Brain microvascular endothelial cell (primary cell): ENCODE data around the gene TBC1D24.

Experiments used
- DNase-seq: peaks from one replicate; pipeline ENCODE4 v3.0.0-alpha.2; 2020
- H3K27ac ChIP-seq: fragments of 250-450 bp; sonication (Bioruptor Pico); 2 replicates; pipeline ENCODE4 v1.5.1; 2020; ENCODE audit warnings: mild to moderate bottlenecking, moderate library complexity
- H3K27me3 ChIP-seq: fragments of 250-450 bp; sonication (Bioruptor Pico); replicated peaks from 2 replicates; pipeline ENCODE4 v1.5.1; 2020; ENCODE audit warnings: mild to moderate bottlenecking
- H3K36me3 ChIP-seq: fragments of 250-450 bp; sonication (Bioruptor Pico); replicated peaks from 2 replicates; pipeline ENCODE4 v1.5.1; 2020; ENCODE audit warnings: mild to moderate bottlenecking
- H3K4me3 ChIP-seq: 2 replicates; pipeline ENCODE4 v1.5.1; 2011; ENCODE audit warnings: low read depth, mild to moderate bottlenecking, control low read depth, low read length, moderate library complexity
- in situ Hi-C: cut with HindIII; loops from 2 replicates; pipeline ENCODE4 v1.10.0; 2017; ENCODE audit warnings: low sequenced_read_pairs, low pct_ligation_motif_present
- TF ChIP-seq, protein P1 (sequence below): IDR thresholded peaks from 2 replicates; pipeline ENCODE4 v1.5.1; 2011; ENCODE audit warnings: low read depth, mild to moderate bottlenecking, moderate library complexity, low read length, control low read depth, inconsistent platforms; ENCODE audit errors: missing control alignments

The TBC1D24 gene

DNA sequence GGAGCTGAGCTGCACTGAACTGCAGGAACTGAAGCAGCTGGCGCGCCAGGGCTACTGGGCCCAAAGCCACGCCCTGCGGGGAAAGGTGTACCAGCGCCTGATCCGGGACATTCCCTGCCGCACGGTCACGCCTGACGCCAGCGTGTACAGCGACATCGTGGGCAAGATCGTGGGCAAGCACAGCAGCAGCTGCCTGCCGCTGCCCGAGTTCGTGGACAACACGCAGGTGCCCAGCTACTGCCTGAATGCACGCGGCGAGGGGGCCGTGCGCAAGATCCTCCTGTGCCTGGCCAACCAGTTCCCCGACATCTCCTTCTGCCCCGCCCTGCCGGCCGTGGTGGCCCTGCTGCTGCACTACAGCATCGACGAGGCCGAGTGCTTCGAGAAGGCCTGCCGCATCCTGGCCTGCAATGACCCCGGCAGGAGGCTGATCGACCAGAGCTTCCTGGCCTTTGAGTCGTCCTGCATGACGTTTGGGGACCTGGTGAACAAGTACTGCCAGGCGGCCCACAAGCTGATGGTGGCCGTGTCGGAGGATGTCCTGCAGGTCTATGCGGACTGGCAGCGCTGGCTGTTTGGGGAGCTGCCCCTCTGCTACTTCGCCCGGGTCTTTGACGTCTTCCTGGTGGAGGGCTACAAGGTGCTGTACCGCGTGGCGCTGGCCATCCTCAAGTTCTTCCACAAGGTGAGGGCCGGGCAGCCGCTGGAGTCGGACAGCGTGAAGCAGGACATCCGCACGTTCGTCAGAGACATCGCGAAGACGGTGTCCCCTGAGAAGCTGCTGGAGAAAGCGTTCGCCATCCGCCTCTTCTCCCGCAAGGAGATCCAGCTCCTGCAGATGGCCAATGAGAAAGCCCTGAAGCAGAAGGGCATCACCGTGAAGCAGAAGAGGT is 21.5 kb downstream of the TBC1D24 start:
- TF ChIP-seq, protein P1, sequence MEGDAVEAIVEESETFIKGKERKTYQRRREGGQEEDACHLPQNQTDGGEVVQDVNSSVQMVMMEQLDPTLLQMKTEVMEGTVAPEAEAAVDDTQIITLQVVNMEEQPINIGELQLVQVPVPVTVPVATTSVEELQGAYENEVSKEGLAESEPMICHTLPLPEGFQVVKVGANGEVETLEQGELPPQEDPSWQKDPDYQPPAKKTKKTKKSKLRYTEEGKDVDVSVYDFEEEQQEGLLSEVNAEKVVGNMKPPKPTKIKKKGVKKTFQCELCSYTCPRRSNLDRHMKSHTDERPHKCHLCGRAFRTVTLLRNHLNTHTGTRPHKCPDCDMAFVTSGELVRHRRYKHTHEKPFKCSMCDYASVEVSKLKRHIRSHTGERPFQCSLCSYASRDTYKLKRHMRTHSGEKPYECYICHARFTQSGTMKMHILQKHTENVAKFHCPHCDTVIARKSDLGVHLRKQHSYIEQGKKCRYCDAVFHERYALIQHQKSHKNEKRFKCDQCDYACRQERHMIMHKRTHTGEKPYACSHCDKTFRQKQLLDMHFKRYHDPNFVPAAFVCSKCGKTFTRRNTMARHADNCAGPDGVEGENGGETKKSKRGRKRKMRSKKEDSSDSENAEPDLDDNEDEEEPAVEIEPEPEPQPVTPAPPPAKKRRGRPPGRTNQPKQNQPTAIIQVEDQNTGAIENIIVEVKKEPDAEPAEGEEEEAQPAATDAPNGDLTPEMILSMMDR = no peak
- Histone ChIP-seq H3K27ac (no peak overlapping the region), H3K36me3 (peaks cover 14% of the 10 kb centered on the region), H3K27me3 (no peaks in the 10 kb centered on the region), H3K4me3 (no peak overlapping the region)
- no peak for DNase-seq
- in situ Hi-C loops = no loop called here

DNA sequence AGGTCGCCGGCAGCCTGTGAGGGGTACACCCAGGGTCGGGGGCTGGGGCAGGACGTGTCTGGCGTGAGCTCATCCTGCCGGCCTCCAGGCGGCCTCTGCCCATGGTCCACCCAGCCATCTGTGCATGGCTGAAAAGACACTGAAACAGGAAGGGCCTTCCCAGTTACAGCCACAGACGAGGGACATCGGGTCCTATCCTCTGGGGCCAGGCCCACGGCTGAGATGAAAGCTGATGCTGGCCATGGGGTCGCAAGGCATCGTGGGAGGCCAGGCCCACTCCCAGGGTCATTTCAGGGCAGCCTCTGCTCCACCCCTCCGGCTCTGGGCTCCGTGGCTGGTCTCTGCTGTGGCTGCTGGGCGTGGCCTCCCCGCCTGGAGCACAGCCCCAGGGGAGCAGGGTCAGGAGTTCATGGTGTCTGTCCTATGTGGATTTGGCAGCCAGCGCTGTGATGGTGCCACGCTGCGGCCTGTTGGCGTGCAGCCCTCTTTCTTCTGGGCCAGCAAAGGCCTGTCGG is 22.2 kb downstream of the TBC1D24 start:
- Histone ChIP-seq H3K27me3 (no peaks in the 10 kb centered on the region), H3K36me3 (peaks cover 14% of the 10 kb centered on the region), H3K27ac (no peak overlapping the region), H3K4me3 (no peak overlapping the region)
- in situ Hi-C loops = no loop called here
- TF ChIP-seq, protein P1 = no peak
- DNase-seq = no peak

DNA sequence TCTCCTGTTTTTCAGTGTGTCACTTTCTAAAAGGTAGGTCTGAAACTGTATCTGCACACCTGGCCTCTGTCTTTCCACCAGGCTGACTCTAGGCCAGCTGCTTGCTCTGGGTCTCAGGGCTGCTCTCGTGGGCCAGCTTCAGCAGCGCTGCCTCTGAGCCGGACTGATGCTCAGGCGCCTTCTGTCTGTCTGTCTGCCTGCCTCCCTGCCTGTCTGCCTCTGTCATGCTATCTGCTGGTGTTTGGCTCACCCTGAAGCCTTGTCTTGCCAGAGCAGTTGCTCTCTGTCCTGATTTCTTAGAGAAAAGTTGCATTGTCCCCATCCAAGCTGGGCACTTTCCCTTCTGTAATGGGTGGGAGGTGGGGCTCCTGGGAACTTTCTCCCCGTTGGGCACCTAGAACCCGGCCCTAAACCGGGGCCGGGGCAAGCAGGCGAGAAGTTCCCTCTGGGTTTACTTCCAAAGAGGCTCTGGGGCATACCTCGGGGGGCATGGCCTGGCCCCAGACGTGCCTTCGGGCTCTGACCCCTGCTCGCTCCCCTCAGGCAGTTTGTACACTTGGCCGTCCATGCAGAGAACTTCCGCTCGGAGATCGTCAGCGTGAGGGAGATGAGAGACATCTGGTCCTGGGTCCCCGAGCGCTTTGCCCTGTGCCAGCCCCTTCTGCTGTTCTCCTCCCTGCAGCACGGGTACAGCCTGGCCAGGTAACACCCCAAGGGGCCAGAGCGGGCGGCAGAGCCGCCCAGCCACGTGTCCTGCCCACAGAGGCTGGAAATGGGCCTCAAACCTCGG is 23.0 kb downstream of the TBC1D24 start:
- no peaks in the 10 kb centered on the region for H3K27me3 ChIP-seq
- H3K36me3 ChIP-seq = peaks cover 14% of the 10 kb centered on the region

DNA sequence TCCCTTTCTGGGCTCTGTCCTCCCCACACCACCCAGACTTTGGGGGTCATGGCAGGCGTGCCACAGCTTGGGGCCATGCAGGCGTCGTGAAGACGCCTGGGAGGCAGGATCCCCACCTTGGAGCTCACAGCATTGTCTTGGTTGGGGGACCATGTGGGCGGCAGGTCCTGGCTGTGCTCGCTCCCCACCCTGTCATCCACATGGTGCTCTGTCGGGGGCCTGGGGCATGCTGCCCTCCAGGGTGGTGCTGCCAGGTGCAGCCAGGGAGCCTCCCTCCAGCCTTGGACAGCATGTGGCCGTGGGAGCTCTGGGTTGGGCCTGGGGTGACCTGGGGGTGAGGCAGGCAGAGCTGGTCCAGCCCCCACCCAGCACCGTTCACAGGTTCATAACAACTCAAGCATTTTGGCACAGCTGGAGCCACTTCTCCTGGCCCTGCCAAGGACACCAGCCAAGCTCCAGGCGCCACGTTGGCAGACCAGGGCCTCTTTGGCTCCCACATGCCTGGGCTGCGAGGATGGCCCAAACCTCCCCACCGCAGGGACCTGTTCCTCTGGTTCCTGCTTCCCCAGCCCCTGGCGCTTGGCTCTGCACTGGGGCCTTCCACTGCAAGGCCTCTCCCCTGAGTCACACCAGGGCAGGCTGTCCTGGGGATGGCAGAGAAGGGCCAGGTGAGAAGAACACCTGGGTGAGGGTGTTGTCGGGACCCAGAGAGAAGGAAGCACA is 23.8 kb downstream of the TBC1D24 start:
- Histone ChIP-seq H3K27me3 (no peaks in the 10 kb centered on the region), H3K27ac (no peak overlapping the region), H3K36me3 (peaks cover 14% of the 10 kb centered on the region), H3K4me3 (no peak overlapping the region)
- in situ Hi-C loops = no loop called here
- TF ChIP-seq, protein P1 = no peak
- no peak for DNase-seq

More for the DNA sequence above, 23.0 kb downstream of the TBC1D24 start:
- in situ Hi-C loops = no loop called here
- no peak for DNase-seq
- Histone ChIP-seq H3K27ac (no peak overlapping the region), H3K4me3 (no peak overlapping the region)
- TF ChIP-seq, protein P1 = no peak

DNA sequence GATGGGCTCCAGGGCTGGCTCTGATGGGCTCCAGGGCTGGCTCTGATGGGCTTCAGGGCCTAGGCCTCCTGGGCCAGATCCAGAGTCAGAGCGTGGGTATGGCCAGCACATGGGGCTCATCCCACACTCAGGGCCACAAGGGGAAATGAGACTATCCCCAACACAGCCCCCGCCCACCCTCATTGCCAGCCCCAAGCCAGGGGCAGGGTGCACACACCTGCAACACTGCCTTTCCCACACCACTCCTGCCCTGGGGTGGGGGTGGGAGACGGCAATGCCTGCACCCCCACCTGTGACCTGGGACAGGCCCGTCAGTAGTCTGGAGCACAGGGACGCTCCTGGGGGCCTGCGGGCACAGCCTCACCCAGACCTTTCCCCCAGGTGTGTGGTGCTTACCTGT is 24.5 kb downstream of the TBC1D24 start:
- H3K4me3 ChIP-seq = no peak overlapping the region

More for the DNA sequence above, 24.5 kb downstream of the TBC1D24 start:
- Histone ChIP-seq H3K27ac (no peak overlapping the region), H3K27me3 (no peaks in the 10 kb centered on the region), H3K36me3 (peaks cover 14% of the 10 kb centered on the region)
- in situ Hi-C loops = no loop called here
- no peak for DNase-seq
- TF ChIP-seq, protein P1 = no peak
